ENCODE measurements around the gene CCDC148.

Gene CCDC148

GRCh38 chr2:158325782-158326340, 130.7 kb downstream of the CCDC148 start:
- Histone ChIP-seq H4K20me1 (ENCODE audit: insufficient read depth, low read length) (no peaks in the 10 kb centered on the region), H3K36me3 (ENCODE audit: insufficient read depth, low read length) (no peaks in the 10 kb centered on the region), H3F3A (ENCODE audit: insufficient read depth, low read length) (0 out of 2 replicates have a peak, but pooled peaks cover 5% of the 10 kb centered on the region), H3K79me2 (ENCODE audit: insufficient read depth, low read length) (no peaks in the 10 kb centered on the region), H3K4me3 (ENCODE audit: low read depth, low read length, poor library complexity, severe bottlenecking) (no peak overlapping the region), H3K9me2 (ENCODE audit: low read depth, low read length) (no peaks in the 10 kb centered on the region), H2AFZ (ENCODE audit: low read length) (no peak overlapping the region), H3K27me3 (ENCODE audit: insufficient read depth, low read length) (no peaks in the 10 kb centered on the region), H3K27ac (ENCODE audit: low read depth, low read length, poor library complexity, severe bottlenecking) (no peak overlapping the region), H3K4me2 (ENCODE audit: low read length) (no peak overlapping the region), H3K9ac (ENCODE audit: low read length) (no peak overlapping the region), H3K4me1 (ENCODE audit: insufficient read depth, low read length, severe bottlenecking) (no peaks in the 10 kb centered on the region), H3K9me3 (ENCODE audit: low read length) (no peaks in the 10 kb centered on the region)
- no peak for TF ChIP-seq EZH2 (IDR thresholded peaks at IDR 0.05; ENCODE audit: borderline replicate concordance, low read length)
- TF ChIP-seq, protein P1, sequence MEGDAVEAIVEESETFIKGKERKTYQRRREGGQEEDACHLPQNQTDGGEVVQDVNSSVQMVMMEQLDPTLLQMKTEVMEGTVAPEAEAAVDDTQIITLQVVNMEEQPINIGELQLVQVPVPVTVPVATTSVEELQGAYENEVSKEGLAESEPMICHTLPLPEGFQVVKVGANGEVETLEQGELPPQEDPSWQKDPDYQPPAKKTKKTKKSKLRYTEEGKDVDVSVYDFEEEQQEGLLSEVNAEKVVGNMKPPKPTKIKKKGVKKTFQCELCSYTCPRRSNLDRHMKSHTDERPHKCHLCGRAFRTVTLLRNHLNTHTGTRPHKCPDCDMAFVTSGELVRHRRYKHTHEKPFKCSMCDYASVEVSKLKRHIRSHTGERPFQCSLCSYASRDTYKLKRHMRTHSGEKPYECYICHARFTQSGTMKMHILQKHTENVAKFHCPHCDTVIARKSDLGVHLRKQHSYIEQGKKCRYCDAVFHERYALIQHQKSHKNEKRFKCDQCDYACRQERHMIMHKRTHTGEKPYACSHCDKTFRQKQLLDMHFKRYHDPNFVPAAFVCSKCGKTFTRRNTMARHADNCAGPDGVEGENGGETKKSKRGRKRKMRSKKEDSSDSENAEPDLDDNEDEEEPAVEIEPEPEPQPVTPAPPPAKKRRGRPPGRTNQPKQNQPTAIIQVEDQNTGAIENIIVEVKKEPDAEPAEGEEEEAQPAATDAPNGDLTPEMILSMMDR (IDR thresholded peaks at IDR 0.05; ENCODE audit: low read length): no peak

GRCh38 chr2:158325031-158325781, 131.3 kb downstream of the CCDC148 start:
- Histone ChIP-seq H3K27me3 (ENCODE audit: insufficient read depth, low read length) (no peaks in the 10 kb centered on the region), H3K4me3 (ENCODE audit: low read depth, low read length, poor library complexity, severe bottlenecking) (no peak overlapping the region), H3K9ac (ENCODE audit: low read length) (no peak overlapping the region), H4K20me1 (ENCODE audit: insufficient read depth, low read length) (no peaks in the 10 kb centered on the region), H3K4me1 (ENCODE audit: insufficient read depth, low read length, severe bottlenecking) (no peaks in the 10 kb centered on the region), H3K9me2 (ENCODE audit: low read depth, low read length) (no peaks in the 10 kb centered on the region), H3K4me2 (ENCODE audit: low read length) (no peak overlapping the region), H3F3A (ENCODE audit: insufficient read depth, low read length) (0 out of 2 replicates have a peak, but pooled peaks cover 5% of the 10 kb centered on the region), H3K79me2 (ENCODE audit: insufficient read depth, low read length) (no peaks in the 10 kb centered on the region), H3K27ac (ENCODE audit: low read depth, low read length, poor library complexity, severe bottlenecking) (no peak overlapping the region), H3K36me3 (ENCODE audit: insufficient read depth, low read length) (no peaks in the 10 kb centered on the region), H3K9me3 (ENCODE audit: low read length) (no peaks in the 10 kb centered on the region), H2AFZ (ENCODE audit: low read length) (no peak overlapping the region)
- no peak for TF ChIP-seq EZH2 (IDR thresholded peaks at IDR 0.05; ENCODE audit: borderline replicate concordance, low read length)
- TF ChIP-seq, protein P1 (IDR thresholded peaks at IDR 0.05; ENCODE audit: low read length): no peak

DNA sequence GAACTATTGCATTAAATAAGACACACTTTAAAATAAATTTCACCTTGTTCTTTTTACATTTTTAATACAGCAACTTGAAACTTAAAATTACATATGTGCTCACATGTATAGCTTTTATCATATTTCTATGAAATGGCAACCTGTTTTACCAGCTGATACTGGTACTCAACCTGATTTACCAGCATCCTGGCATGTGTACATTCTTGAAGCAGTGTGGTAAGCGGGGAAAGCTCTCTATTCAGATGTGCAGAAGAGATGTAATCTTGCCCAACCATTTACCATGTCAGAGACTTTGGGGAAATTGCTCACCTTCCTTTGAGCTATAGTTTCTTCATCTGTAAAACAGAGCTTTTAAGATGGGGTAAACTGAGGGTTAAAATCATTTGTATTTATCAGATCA, 133.2 kb downstream of the CCDC148 start:
- H3K9me2 ChIP-seq (ENCODE audit: low read depth, low read length): no peaks in the 10 kb centered on the region
- no peaks in the 10 kb centered on the region for H3K79me2 ChIP-seq (ENCODE audit: insufficient read depth, low read length)
- TF ChIP-seq, protein P1 (IDR thresholded peaks at IDR 0.05; ENCODE audit: low read length): no peak
- no peak for TF ChIP-seq EZH2 (IDR thresholded peaks at IDR 0.05; ENCODE audit: borderline replicate concordance, low read length)
- H3K4me2 ChIP-seq (ENCODE audit: low read length): no peak overlapping the region
- H4K20me1 ChIP-seq (ENCODE audit: insufficient read depth, low read length): no peaks in the 10 kb centered on the region
- H3K36me3 ChIP-seq (ENCODE audit: insufficient read depth, low read length): no peaks in the 10 kb centered on the region
- no peak overlapping the region for H2AFZ ChIP-seq (ENCODE audit: low read length)
- H3K9ac ChIP-seq (ENCODE audit: low read length): no peak overlapping the region
- H3K27me3 ChIP-seq (ENCODE audit: insufficient read depth, low read length): no peaks in the 10 kb centered on the region
- H3K4me3 ChIP-seq (ENCODE audit: low read depth, low read length, poor library complexity, severe bottlenecking): no peak overlapping the region
- 0 out of 2 replicates have a peak, but pooled peaks cover 5% of the 10 kb centered on the region for H3F3A ChIP-seq (ENCODE audit: insufficient read depth, low read length)
- H3K4me1 ChIP-seq (ENCODE audit: insufficient read depth, low read length, severe bottlenecking): no peaks in the 10 kb centered on the region
- no peak overlapping the region for H3K27ac ChIP-seq (ENCODE audit: low read depth, low read length, poor library complexity, severe bottlenecking)
- H3K9me3 ChIP-seq (ENCODE audit: low read length): no peaks in the 10 kb centered on the region
